ENCODE measurements around the gene NTSR1.

DNA sequence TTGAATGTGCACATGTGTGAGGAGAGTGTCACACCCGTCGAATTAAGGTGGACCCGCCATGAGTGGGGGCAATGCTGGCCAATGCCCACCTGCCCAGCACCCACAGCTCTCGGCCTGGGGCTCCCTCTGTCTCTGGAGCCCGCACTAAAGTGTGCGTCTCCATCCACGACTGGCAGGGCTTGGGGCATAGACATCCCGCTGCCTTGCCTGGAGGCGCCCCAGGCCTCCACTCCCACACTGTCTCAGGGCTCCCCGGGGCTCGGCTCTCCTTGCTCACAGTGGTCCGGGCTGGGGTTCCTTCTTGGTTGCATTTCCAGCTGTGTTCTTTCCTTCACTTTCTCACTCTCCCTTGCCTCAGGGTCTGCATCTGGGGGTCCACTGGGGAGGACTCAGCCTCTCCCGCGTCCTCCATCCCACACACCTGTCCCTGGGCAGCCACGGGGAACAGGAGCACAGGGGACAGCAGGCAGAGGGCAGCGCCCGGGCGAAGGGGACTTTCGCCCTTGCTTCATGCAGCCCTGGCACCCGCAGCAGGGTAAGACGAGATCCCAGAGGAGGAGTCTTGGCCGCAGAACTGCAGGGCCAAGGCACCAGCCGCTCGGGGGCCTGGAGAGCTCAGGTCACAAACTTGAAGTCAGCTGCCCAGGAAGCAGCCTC is 67.5 kb downstream of the NTSR1 start:
- TF ChIP-seq, protein P1, sequence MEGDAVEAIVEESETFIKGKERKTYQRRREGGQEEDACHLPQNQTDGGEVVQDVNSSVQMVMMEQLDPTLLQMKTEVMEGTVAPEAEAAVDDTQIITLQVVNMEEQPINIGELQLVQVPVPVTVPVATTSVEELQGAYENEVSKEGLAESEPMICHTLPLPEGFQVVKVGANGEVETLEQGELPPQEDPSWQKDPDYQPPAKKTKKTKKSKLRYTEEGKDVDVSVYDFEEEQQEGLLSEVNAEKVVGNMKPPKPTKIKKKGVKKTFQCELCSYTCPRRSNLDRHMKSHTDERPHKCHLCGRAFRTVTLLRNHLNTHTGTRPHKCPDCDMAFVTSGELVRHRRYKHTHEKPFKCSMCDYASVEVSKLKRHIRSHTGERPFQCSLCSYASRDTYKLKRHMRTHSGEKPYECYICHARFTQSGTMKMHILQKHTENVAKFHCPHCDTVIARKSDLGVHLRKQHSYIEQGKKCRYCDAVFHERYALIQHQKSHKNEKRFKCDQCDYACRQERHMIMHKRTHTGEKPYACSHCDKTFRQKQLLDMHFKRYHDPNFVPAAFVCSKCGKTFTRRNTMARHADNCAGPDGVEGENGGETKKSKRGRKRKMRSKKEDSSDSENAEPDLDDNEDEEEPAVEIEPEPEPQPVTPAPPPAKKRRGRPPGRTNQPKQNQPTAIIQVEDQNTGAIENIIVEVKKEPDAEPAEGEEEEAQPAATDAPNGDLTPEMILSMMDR (conservative IDR thresholded peaks at IDR 0.05; ENCODE audit: low read depth in 2 of 2), result no peak
- TF ChIP-seq EZH2 (IDR thresholded peaks at IDR 0.05; ENCODE audit: low read depth, unreplicated experiment) (no peak), POLR2AphosphoS5 (IDR thresholded peaks at IDR 0.05; ENCODE audit: low read depth) (no peak)

Data from GM23338 (cell line).